HG03558 (cell line): ENCODE data around the gene UBTF.
A peak's percentile ranks its signal among the peaks of the same experiment; 100 is the strongest.

Experiments used
- ATAC-seq: cut with Tn5 transposase; IDR thresholded peaks from one replicate; pipeline ENCODE4 v1.9.1; 2021; ENCODE audit warnings: moderate number of reproducible peaks; ENCODE audit not compliant: unreplicated experiment; ENCODE audit errors: extremely low read depth

Gene UBTF

DNA sequence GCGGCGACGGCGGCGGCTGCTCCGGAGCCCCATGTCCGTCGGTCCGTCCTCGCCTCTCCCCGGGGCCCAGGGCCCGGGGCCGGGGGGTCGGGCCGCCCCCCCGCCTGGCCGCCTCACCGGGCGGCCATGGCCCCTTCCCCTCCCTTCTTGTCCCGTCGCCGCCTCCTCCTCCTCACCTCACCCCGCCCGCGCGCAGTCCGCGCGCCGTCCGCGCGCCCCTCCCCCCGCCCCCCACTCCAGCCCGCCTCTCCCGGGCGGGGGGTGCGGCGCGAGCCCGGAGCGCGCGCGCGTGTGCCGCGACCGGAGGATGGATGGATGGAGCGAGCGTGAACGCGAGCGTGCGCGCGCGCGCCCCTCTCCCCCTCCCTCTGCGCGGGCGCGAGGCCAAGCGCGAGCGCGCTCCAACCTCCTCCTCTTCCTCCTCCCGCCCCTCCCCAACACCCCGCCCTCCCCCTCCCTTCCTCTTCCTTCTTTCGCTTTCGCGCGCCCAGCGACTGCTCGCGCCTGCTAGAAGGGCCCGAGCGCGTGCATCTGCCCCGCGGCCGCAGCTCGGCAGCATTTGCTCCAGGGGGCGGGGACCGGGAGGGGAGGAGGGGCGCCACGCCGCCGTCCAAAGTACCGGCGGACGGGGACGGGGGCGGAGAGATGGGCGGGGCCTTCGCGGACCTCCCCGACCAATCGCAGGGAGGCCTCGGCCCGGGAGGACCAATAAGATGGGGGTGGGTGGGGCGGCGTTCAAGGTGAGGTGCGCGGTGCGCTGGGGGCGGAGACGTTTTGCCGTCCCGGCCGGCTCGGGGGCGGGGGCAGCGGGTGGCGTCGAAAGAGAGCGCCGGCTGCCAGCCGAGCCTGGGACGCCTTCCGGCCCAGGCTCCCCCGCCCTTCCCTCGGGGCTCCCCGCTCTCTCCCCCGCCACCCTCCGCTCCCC is 19.7 kb downstream of the UBTF start, which contains the start of gene ATXN7L3:
Gene ATXN7L3, minus strand, starts transcription at position 332 of the 925 bp plus-strand sequence. CDS start 1,814 bp downstream, outside the sequence.
- no peak for ATAC-seq

DNA sequence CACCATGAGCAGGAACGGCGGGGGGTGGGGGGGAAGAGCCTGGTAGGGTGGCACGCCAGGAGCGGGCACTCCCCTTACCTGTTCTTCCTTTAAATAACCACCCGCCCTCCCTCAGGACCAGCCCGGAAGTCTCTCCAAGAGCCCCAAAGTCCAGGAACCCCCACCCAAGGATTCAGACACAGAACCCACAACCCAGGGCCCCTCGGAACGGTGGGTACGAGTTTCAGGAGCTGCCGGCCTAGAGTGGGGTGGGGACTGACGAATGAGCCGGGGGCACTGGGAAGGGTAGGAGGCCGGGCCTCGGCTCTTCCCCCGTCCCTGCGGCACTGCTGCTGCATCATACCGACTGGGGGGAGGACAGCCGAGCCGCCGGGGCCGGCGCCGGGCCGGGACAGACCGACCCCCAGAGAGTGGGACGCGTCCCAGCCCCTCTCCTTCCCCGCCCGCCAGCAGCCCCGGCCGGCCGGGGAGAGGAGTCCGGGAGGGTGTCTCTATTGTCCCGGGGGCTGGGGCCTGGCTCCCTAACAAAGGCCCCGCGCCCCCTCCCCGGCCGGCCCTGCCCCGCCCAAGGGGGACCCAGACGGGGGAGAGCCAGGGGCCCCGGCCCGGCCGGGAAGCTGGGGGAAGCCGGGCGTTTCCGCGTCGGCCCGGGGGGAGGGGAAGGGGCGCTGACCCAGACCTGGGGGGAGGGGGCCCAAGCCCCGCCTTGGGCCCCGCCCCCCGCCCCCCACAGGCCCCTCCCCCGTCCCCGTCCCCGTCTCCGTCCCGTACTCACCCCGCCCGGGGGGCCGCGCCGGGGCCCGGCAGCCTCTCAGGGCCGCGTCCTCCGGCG is 20.5 kb downstream of the UBTF start:
- ATAC-seq, result no peak

DNA sequence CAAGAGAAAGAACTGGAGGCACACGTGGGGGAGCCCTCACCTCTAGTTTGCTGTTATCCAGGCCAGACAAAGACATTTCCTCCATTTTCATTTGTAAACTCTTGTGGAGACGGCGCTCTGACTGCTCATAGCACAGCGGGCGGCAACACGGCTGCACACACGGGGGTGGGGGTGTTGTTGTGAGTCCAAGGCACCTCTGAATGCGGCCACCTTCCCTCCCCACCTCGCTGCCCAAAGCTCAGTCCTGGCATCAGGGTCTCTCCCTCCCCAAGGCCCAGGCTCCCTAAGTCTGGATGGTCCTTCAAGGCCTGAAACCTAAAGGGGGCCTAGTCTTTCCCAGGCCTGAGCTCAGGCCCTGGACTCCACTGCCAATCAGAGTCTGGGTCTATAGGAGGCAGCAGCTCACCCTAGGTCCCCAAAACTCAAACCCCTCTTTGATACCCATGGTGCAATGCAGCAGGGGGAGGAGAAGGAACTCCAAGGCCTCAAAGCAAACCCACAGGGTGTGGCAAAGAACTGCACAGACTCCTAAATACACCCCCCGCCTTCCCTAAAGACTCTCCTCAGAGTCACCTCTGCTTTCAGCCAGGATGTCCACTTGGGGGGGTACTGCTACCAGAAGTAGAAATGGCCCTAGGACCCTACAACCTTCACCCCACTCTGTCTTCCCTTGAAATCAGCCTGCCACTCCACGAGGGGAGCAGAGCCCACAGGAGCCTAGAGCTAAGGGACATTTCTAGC is 21.3 kb downstream of the UBTF start:
- ATAC-seq, result no peak

DNA sequence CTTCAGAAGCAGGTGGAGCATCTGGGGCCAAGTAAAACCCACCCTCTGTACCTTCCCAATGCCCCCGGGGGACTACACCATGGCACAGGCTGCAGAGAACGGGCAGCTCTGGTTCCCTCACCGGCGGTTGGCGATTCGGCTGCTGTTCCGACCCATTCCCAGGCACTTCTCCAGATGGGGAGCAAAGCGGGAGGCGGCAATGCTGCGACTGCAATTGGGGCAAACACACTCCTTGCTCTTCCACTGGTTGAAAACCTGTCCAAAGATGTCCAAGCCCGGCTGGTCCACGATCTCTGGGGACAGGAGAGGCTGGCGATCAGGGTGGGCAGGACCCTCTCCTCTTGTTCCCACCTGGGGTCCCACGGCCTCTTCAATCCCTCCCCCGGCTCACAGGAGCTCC is 22.4 kb downstream of the UBTF start:
- ATAC-seq, result no peak

DNA sequence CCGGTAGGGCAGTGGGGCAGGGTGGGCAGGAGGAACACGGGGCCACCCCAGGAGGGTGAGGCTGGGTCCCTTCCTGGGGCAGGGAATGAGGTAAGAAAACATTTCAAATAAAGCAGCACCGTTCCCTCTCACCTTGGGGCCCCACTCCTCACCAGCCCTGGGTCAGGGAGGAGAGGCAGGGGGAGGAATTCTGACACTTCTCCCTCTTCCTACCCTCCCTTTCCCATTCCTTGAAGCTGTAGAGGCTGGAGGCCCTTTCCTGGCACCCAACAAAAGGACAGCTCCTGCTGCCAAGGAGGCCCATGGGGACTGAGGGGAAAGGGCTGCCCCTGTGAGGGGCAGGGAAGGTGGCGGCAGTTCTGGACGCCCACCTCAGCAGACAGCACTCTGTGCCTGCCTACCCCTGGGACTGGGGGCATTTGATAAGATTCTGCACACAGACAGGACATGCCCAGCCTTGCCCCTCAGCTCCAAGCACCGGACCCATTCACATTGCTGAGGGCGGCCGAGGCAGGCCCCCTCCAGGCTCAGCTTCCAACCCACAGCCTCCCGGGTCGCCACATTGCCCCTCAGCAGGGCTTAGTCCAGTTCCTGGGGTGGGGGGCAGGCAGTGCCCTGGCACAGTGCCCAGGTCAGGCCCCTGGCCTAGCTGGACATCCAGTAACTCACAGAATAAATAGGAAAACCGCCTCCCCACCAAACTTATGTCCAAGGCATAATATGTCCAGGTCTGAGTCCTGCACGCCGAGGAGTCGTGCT is 26.0 kb downstream of the UBTF start:
- no peak for ATAC-seq

DNA sequence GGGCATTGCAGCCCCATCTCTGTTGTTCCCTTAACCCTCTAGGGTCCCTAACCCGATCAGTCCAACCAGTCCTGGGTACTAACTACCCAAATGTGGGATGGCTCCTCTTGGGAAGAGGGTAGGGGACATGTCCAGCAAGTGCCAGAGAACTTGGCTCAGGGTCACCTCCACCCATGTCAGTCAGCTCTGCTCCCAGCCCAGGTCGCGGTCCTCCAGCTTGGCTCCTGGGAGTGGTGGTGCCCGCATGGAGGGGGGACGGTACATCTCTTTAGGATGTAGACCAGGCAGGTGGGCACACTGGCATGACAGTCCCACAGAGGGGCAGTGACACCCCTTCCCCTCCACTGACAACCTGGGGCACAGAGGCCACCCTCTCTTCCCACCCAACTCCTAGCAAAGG is 26.7 kb downstream of the UBTF start:
- ATAC-seq, result no peak

DNA sequence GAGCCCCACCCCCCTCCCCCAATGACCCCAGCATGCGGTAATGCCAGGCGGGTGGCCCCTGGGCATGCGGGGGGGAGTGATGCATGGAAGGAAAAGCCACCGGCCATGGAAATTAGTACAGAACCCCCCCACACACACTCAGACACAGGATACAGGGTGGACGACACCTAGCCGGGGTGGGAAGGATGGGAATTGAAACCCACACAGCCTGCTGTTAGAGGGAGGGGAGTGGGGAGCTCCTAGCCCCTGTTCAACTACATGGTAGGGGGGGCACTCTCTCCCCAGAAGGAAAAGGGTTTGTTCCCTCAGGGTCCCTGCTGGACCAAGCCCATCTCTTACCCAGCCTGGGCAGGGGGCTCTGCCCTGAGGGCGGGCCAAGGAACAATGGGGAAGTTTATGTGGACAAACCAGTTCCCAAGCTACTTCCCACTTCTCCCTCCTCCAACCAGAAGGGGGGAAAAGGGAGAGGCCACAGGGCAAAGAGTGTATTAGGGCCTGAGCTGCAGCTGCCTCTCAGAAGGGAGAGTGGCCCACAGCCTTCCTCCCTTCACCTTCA is 27.5 kb downstream of the UBTF start:
- ATAC-seq, result no peak

DNA sequence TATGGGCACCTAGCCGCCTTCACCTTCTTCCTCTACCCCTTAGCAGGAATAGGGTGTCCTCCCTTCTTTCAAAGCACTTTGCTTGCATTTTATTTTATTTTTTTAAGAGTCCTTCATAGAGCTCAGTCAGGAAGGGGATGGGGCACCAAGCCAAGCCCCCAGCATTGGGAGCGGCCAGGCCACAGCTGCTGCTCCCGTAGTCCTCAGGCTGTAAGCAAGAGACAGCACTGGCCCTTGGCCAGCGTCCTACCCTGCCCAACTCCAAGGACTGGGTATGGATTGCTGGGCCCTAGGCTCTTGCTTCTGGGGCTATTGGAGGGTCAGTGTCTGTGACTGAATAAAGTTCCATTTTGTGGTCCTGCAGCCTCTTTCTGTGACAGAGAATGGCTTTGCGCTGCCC is 28.1 kb downstream of the UBTF start:
- no peak for ATAC-seq

DNA sequence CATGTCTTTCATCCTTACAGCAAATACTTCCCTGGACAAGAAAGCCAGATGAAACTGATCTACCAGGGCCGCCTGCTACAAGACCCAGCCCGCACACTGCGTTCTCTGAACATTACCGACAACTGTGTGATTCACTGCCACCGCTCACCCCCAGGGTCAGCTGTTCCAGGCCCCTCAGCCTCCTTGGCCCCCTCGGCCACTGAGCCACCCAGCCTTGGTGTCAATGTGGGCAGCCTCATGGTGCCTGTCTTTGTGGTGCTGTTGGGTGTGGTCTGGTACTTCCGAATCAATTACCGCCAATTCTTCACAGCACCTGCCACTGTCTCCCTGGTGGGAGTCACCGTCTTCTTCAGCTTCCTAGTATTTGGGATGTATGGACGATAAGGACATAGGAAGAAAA is 29.0 kb downstream of the UBTF start:
- no peak for ATAC-seq

DNA sequence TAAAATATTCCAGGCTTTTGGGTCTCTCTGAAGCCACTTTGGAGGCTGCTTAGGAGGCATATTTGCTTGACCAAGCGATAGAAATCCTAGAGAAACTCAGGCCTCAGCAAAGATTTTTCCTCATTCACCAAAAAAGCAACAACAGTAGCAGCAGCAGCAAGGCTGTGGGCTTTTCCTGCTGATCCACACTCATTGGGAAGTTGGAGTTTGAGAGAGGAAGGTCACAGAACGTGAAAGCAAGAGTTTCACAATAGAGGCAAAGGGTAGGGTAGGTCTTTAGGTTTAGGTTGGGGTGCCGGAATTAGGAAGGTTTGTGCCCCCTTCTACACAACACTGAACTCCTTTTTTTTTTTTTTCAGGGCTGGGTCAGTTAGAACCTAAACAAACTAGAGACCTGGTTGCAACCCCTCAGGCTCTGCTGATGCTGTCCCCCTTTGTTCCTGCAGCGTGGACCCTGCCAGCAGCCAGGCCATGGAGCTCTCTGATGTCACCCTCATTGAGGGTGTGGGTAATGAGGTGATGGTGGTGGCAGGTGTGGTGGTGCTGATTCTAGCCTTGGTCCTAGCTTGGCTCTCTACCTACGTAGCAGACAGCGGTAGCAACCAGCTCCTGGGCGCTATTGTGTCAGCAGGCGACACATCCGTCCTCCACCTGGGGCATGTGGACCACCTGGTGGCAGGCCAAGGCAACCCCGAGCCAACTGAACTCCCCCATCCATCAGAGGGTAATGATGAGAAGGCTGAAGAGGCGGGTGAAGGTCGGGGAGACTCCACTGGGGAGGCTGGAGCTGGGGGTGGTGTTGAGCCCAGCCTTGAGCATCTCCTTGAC is 30.7 kb downstream of the UBTF start:
- ATAC-seq, result no peak

DNA sequence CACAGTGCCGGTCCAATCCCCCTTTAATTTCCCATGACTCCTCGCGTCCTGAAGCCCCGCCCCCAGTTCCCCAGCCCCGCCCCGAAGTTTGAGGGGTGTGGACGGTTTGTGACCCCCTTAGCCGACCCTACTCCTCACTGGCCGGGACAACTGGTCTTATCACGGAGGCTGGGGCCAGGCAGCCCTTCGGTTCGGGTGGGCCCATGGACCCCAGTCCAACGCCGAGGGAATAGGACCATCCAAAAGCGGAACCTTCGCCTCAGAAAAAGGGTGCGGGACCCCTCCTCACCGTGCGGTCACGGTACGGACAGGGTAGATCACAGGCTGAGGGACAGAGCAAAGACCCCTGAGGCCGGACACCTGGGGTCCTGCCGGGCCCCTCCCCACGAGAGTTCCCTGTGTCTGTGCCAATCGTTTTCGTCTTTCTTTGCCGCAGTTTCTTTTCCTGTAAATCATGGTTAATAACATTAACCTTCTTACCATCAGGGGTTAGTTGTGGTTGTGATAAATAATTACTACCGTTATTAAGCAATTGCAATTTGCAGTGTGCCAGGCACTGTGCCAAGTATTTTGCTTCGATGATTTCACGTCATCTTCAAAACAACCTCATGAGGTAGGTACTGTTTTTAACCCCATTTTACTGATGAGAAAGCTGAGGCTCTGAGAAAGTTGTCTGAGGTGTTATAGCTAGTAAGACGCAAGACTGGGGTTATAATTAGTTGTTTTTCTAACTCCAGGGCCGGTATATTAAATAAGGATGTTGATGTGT is 32.2 kb downstream of the UBTF start:
- ATAC-seq, result no peak

DNA sequence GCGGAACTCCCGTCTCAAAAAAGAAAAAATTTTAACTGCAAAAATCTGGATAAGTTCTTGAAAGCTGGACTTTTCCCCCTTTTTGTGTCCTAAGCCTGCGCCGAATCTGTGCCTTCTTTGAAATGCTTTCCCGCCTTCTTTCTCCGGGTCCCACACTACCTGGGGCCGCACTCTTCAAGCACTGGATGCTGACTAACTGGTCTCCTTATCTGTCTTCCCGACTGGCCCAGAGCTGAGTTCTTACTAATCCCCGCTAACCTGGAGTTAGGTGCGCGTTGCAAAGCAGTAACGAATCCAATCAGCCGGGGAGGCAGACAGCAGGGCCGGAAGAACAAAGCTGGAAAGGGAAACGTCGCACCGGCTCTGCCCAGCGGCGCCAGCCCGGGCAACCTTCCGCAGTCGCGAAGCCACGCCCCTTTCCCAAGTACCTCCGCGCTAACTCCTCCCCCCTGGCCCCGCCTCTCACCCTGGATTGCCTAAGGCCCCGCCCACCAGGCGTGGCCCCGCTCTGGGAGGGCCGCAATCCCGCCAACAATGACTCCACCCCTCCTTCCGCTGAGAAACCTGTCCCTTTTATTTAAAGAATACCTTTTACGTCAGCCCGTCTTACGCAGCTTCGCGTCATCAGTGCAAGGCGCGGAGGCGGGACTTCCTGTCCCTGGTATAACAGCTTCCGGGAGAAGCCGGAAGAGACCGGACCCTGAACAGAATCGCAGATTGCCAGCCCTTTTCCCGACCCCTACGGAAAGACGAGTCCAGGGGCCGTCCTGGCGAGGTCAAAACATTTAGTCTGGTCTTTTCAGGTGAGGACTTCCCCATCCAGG is 33.0 kb downstream of the UBTF start, which contains the start of gene TMUB2:
Gene TMUB2, plus strand, starts transcription at position 666 of the 824 bp plus-strand sequence. CDS start 737 bp downstream, outside the sequence.
- peak; percentile 76 for ATAC-seq

DNA sequence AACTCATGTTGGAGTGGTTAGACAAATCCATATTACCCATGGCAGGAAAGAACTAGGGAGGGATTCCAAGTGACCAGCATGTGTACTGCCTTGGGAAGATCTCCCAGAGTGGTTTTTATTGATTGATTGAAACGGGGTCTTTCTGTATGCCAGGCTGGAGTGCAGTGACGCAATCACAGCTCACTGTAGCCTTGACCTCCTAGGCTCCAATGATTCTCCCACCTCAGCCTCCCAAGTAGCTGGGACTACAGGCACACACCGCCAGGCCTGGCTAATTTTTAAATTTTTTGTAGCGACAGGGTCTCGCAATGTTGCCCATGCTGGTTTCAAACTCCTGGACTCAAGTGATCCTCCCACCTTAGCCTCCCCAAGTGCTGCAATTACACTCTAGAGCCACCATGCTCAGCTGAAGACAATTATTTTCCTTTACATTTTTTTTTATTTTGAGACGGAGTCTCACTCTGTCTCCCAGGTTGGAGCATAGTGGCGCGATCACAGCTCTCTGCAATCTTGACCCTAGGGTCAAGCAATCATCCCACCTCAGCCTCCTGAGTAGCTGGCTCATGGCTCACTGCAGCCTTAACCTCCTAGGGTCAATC is 35.2 kb downstream of the UBTF start:
- no peak for ATAC-seq

DNA sequence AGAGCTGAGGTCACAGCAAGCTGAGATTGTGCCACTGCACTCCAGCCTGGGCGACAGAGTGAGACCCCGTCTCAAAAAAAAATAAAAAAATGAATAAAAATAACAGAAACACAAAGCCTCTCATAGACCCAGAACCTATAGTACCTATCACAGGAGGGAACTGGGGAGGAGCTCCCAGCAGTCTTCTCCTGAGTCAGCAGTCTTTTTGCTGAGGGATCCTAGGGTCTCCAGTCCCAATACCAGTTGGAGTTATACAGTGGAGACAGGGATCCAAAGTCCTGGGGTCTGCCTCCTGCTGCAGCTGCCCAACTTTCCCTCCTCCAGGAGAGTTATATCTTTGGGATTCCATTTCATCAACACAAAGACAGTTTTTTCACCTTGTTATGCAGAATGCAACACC is 36.5 kb downstream of the UBTF start:
- ATAC-seq, result no peak

DNA sequence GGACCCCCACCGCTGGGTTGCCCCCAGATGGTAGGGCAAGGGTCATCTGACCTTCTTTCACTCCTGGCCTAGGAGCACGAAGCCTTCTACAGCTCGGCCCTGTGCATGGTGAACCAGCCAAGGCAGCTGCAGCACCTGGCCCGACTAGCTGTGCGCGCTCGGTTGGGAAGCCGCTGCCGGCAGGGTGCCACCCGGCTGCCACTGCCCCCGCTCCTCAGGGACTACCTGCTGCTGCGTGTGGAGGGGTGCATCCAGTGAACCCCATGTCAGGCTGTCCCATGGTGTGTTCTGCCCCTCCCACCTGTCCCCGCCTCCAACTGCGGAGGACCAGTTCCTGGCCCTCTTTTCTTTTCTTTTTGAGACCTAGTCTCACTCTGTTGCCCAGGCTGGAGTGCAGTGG is 41.3 kb downstream of the UBTF start:
- ATAC-seq, result no peak

DNA sequence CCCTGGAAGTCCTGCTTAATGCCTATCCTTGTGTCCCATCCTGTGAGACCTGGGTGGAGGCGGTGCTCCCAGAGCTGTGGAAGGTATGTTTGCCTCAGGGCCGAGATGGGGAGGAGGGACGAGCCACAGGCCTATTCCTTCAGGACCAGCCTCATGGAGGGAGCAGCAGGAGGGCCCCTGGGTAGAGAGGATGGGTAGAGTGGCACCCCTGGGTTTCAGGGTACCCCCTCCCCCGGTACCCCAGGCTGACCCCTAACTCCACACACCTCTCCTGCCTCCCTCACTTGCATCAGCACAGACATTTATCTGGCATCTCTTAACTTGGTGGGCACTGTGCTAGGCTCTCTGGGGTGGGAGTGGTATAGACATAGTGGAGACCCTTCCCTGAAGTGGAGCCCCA is 41.8 kb downstream of the UBTF start:
- ATAC-seq, result no peak
